Measurements from ENCODE around the gene BRPF1.

DNA sequence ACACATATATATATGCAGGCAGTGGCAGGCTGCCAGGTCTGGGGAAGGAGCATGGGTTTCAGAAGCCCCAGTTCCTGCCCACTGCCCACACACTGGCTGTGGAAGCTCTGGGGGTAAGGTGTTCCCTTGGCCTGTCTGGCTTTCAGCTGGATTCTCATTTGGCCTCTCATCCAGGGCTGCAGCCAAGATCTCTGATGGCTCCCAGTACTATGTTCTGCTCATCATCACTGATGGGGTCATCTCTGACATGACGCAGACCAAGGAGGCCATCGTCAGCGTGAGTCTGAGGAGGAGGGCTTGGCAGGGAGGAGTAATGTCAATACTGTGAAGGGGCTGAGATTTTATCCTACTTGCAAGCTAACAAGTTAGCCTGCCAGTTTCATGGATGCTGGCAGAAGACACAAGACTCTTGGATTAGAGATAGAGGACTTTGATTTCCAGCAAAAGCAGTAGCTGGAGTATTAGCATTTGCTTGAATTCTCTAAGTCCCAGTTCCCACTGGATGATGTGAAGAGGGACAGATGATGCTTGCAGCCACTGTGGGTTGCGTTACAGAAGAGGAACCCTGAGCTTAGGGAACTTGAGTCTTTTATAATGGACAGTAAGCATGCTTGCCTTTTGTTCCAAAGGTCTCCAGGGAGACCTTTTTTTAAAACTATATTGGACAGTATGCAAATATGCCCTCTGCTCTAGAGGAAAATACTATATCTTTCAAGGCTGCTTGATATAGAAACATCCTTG is 5.6 kb upstream of the BRPF1 start:
- TF ChIP-seq EZH2phosphoT487 (IDR thresholded peaks at IDR 0.05; ENCODE audit: borderline replicate concordance, low read depth) (no peak), POLR2AphosphoS5 (IDR thresholded peaks at IDR 0.05; ENCODE audit: low read depth, low read length) (no peak), RFX5 (IDR thresholded peaks at IDR 0.05; ENCODE audit: low read length) (no peak), ELF1 (IDR thresholded peaks at IDR 0.05) (no peak), NRF1 (IDR thresholded peaks at IDR 0.05; ENCODE audit: low read depth, low read length) (no peak), RAD21 (IDR thresholded peaks at IDR 0.05; ENCODE audit: low read length) (no peak), YY1 (IDR thresholded peaks at IDR 0.05; ENCODE audit: low read depth) (no peak), GABPA (IDR thresholded peaks at IDR 0.05; ENCODE audit: low read depth) (no peak), SIN3A (IDR thresholded peaks at IDR 0.05; ENCODE audit: borderline replicate concordance, low read depth, low read length) (no peak), FOSL2 (IDR thresholded peaks at IDR 0.05; ENCODE audit: borderline replicate concordance, low read depth) (no peak)
- TF ChIP-seq, protein P1, sequence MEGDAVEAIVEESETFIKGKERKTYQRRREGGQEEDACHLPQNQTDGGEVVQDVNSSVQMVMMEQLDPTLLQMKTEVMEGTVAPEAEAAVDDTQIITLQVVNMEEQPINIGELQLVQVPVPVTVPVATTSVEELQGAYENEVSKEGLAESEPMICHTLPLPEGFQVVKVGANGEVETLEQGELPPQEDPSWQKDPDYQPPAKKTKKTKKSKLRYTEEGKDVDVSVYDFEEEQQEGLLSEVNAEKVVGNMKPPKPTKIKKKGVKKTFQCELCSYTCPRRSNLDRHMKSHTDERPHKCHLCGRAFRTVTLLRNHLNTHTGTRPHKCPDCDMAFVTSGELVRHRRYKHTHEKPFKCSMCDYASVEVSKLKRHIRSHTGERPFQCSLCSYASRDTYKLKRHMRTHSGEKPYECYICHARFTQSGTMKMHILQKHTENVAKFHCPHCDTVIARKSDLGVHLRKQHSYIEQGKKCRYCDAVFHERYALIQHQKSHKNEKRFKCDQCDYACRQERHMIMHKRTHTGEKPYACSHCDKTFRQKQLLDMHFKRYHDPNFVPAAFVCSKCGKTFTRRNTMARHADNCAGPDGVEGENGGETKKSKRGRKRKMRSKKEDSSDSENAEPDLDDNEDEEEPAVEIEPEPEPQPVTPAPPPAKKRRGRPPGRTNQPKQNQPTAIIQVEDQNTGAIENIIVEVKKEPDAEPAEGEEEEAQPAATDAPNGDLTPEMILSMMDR (IDR thresholded peaks at IDR 0.05) = no peak
- TF ChIP-seq, protein P2, sequence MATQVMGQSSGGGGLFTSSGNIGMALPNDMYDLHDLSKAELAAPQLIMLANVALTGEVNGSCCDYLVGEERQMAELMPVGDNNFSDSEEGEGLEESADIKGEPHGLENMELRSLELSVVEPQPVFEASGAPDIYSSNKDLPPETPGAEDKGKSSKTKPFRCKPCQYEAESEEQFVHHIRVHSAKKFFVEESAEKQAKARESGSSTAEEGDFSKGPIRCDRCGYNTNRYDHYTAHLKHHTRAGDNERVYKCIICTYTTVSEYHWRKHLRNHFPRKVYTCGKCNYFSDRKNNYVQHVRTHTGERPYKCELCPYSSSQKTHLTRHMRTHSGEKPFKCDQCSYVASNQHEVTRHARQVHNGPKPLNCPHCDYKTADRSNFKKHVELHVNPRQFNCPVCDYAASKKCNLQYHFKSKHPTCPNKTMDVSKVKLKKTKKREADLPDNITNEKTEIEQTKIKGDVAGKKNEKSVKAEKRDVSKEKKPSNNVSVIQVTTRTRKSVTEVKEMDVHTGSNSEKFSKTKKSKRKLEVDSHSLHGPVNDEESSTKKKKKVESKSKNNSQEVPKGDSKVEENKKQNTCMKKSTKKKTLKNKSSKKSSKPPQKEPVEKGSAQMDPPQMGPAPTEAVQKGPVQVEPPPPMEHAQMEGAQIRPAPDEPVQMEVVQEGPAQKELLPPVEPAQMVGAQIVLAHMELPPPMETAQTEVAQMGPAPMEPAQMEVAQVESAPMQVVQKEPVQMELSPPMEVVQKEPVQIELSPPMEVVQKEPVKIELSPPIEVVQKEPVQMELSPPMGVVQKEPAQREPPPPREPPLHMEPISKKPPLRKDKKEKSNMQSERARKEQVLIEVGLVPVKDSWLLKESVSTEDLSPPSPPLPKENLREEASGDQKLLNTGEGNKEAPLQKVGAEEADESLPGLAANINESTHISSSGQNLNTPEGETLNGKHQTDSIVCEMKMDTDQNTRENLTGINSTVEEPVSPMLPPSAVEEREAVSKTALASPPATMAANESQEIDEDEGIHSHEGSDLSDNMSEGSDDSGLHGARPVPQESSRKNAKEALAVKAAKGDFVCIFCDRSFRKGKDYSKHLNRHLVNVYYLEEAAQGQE (IDR thresholded peaks at IDR 0.05; ENCODE audit: low read depth, low read length) = no peak
- TF ChIP-seq, protein P3, sequence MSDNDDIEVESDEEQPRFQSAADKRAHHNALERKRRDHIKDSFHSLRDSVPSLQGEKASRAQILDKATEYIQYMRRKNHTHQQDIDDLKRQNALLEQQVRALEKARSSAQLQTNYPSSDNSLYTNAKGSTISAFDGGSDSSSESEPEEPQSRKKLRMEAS (IDR thresholded peaks at IDR 0.05; ENCODE audit: low read depth) = no peak
- TF ChIP-seq, protein P4, sequence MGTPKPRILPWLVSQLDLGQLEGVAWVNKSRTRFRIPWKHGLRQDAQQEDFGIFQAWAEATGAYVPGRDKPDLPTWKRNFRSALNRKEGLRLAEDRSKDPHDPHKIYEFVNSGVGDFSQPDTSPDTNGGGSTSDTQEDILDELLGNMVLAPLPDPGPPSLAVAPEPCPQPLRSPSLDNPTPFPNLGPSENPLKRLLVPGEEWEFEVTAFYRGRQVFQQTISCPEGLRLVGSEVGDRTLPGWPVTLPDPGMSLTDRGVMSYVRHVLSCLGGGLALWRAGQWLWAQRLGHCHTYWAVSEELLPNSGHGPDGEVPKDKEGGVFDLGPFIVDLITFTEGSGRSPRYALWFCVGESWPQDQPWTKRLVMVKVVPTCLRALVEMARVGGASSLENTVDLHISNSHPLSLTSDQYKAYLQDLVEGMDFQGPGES (IDR thresholded peaks at IDR 0.05; ENCODE audit: low read depth, low read length) = no peak
